KG1 (cell line): Measurements from ENCODE around the gene CORO7.
A peak's percentile ranks its signal among the peaks of the same experiment; 100 is the strongest.

Experiments
- DNase-seq: peaks from one replicate; lab custom pipeline; 2025; lab: John Stamatoyannopoulos, UW

CORO7 gene

DNA sequence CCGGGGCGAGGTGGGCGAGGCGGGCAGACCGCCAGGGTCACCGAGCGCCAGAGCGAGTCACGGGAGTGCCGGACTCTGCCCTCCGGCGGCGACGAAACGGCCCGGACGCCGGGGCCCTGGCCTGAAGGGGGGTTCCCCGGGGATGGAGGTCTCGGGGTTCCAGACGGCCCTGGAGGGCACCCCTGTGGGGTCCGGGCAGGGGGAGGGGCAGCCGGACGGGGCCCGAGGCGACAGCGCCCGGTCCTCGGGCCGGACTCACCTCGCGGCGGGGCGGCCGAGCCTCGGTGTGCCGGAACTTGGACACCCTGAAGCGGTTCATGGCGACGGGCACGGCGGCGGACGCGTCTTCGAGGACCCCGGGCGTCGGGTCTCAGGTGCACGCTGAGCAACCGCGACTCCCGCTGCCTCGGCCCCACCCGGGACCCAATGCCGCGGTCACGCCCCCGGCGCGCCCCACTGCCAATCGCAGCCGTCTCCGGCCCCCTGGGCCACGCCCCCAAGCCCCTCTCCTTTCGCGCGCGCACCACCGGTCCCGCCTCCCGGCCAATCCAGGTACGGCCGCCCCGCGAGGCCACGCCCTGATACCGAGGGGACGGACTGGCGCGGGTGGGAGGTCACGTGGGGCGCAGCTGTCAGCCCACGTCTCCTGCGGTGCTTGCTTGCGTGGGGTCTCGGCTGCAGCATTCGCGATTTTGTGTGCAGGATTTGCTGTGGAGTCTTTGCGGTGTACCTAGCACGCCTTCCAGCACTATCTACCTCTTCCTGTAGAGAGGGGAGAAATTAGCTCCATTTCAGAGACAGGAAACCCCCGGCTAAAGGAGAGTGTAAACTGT, at the start of gene CORO7:
TSS of gene CORO7 (minus strand) at position 397 of the 833 bp plus-strand sequence. CDS start at position 319, 78 bp downstream.
- peak; percentile 84 for DNase-seq

DNA sequence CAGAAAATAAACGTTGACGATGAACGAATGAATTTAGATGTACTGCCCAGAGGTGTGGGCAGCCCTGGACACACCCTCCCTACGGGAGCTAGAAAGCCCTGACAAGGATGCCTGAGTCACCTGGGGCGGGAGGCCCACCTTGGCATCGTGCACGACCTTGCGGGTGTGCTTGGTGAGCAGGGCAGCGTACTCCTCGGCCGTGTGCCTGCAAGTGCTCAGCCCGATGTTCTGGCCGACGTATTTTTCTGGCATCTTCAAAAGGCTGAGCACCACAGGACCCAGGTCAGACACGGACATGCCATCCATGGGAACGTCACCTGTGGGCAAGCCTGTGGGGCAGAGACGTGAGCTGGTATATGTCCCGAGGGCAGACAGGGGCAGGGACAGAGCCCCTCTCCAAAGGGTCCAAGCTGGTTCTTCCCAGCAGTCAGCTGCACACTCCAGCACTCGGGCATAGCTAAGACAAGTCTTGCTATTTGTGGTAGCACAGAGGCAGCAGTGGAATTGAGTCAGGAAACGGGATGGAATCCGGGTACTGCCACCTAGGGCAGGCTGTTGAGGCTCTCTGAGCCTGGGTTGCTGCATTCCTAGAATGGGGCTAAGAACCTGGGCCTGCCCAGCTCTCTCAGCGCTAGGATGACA, 47.2 kb upstream of the CORO7 start:
- DNase-seq: no peak

DNA sequence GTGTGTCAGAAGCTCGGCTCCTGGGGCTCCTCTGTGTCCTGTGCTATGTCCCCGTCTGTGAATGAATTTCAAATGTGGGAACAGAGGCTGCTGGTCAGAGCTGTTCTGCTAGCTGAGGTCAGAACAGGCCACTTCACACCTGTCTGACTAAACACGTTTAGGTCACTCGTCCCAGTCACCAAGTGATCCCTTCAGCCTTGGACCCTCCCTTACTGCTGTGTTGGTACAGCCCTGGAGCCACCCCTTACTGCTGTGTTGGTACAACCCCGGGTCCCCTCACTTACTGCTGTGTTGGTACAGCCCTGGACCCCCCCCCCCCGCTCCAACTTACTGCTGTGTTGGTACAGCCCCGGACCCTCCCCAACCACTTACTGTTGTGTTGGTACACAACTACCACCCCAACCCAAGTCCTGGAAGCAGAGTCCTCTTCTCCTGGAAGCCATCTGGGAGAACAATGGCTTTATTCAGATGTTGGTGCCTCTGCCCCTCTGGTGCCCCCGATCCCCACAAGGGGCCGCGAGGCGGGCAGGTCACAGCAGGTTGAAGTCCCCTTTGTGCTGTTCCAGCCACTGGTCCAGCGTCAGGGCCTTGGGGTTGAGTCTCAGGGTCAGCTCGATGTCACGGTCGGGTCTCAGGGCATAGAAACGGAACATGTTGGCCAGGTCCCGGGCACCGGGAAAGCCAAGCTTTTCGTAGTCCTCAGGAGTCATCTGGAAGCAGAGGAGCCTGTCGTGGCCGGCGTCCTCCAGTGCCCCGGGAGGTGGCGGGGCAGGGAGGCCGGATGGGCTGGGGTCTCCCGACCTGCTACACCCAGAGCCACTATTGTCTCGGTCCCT, 45.1 kb upstream of the CORO7 start:
- DNase-seq: no peak

GRCh38 chr16:4460936-4461249, 44.5 kb upstream of the CORO7 start:
- no peak for DNase-seq

DNA sequence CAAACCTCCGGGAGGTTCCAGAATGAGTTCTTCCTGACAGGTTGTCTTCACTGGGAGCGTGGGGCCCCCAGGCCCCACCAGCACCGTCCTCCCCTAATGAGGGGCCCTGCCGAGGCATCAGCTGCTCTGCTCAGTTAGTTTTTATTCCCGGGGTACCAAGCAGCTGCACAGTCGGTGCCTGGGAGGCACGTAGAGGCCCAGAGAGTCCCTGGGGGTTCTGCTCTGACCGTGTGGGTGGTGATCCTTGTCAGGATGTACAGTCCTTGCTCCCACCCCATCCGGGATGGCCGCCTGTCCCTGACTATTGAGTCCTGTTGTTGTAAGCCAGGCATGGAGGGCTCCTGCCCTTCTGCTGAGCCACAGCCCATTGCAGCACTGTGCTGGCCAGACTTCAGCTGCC, 39.6 kb upstream of the CORO7 start:
- DNase-seq: no peak

- no peak for DNase-seq
These were observed 38.7 kb upstream of the CORO7 start for GRCh38 chr16:4455081-4455480.

GRCh38 chr16:4454623-4455022, 38.2 kb upstream of the CORO7 start:
- no peak for DNase-seq

- DNase-seq: no peak
These were observed 36.3 kb upstream of the CORO7 start for GRCh38 chr16:4452674-4453073.

- DNase-seq: no peak
These were observed 34.6 kb upstream of the CORO7 start for GRCh38 chr16:4450931-4451519.

DNA sequence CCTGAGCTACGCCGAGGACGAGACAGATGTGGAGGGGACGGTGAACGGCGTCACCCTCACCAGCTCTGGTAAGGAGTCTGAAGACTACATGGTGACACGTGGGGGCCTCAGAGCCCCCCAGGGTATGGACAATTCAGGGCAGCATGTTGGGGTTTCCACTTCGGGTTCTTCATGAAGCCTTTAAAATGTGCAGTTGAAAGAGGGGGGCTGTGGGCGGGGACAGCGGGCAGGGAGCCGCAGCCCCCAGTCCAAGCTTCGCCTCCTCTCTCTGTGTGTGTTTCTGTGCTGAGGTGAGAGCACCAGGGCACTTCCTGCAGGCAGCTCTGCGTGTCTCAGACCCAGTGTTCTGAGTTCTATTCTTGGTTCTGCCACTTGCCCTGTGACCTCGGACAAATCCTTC, 34.0 kb upstream of the CORO7 start:
- DNase-seq: no peak

- no peak for DNase-seq
These were observed 27.6 kb upstream of the CORO7 start for GRCh38 chr16:4443986-4444385.

DNA sequence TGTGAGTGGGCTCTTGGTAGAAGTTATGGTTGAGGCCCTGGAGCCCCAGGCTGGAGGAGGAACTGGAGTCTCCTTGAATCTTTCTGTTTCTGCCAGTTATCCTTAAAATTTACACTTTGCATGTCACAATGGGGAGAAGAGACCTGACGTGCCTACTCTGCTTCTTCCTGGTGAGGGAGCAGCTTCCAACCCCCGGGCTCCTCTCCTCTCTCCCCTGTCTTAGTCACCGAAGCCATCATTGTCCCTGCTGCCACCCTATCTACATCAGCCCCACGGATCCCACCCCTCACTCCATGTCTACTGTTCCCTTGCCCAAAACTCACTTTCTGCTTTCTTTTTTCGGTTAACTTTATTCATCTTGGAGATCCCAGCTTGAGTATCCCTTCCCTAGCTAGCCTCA, 26.9 kb upstream of the CORO7 start:
- DNase-seq: no peak

DNA sequence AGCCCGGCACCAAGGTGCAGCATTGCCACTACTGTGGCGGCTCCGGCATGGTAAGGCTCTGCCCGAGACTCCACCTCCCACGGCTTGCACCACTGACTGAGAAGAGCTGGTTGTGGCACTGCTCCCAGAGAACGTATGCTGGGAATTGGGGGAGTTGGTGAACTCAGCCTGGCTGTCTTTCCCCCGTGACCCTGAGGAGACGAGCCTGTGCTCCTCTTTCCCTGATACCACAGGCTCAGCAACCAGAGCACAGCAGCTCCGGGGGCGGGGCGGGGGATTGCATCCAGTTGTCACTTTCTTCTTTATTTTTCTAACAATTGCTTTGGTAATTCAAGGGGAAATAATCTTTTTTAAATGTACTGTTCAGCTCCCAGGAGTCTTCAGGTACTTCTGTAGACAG, 26.0 kb upstream of the CORO7 start:
- DNase-seq: no peak

GRCh38 chr16:4437366-4437765, 21.0 kb upstream of the CORO7 start:
- DNase-seq: no peak

GRCh38 chr16:4435337-4436067, 19.1 kb upstream of the CORO7 start:
- no peak for DNase-seq

DNA sequence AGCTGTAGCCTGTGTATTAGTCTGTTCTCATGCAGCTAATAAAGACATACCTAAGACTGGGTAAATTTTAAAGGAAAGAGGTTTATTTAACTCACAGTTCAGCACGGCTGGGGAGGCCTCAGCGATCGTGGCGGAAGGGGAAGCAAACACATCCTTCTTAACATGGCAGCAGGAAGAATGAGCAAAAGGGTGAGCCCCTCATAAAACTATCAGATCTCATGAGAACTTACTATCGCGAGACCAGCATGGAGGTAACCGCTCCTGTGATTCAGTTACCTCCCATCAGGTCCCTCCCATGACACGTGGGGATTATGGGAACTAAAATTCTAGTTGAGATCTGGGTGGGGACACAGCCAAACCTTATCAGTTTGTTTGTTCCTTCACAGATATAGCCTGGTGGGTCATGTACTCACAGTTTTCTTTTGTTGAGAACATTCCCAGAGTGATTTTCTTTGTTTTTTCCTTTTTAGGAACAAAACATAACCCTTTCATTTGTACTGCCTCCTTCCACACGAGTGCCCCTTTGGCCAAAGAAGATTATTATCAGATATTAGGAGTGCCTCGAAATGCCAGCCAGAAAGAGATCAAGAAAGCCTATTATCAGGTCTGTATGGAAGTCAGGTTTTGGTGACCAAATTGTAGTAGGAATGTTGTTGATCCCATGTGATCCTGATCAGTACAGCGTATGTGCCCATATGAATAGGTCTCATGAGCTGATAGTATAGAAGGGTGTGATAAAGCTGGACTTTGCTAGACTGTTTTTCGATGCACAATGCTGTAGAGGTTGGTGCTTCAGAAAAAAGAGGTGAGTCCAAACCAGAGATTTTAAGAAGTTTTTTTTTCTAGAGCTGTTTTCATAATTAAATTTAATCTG, 17.8 kb upstream of the CORO7 start:
- no peak for DNase-seq

- DNase-seq: no peak
These were observed 16.8 kb upstream of the CORO7 start for GRCh38 chr16:4433228-4433627.

GRCh38 chr16:4431023-4431422, 14.6 kb upstream of the CORO7 start:
- DNase-seq: no peak

- DNase-seq: no peak
These were observed 12.1 kb upstream of the CORO7 start for GRCh38 chr16:4428500-4428899.

DNA sequence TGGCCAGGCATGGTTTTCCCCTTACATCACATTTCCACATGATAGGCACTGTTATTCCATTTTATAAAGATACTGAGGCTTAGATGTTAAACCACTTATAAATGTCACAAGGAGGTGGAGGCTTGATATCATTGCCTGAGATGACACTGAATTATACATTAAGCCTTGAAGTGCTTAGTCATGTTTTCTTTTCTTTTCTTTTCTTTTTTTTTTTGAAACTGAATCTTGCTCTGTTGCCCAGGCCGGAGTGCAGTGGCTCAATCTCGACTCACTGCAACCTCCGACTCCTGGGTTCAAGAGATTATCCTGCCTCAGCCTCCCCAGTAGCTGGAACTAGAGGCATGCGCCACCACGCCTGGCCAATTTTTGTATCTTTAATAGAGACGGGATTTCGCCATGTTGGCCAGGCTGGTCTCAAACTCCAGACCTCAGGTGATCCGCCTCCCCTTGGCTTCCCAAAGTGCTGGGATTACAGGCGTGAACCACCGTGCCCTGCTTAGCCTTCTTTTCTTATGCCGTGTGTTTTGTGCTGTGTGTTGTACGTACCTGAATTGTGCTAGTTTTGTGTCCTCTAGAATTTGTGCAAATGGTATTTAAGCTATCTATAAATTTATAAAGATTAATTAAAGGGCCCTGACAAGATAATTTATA, 10.5 kb upstream of the CORO7 start:
- no peak for DNase-seq
